Neuronal stem cell (in vitro differentiated cells): ENCODE data around the gene DGKD.

ENCODE experiments used
- DNase-seq: peaks from one replicate; pipeline ENCODE4 v3.0.0-alpha.2; 2013; ENCODE audit warnings: low spot score
- H2AFZ ChIP-seq: one replicate; pipeline ENCODE4 v1.6.1; 2013; ENCODE audit warnings: mild to moderate bottlenecking, low read length, inconsistent platforms
- H2AK5ac ChIP-seq: 2 replicates; pipeline ENCODE4 v1.6.1; 2013; ENCODE audit warnings: low read depth, mild to moderate bottlenecking, inconsistent platforms, low read length, moderate library complexity, mixed read lengths
- H2BK120ac ChIP-seq: 2 replicates; pipeline ENCODE4 v1.6.1; 2013; ENCODE audit warnings: low read depth, mild to moderate bottlenecking, inconsistent platforms, low read length, moderate library complexity, mixed read lengths
- H2BK12ac ChIP-seq: one replicate; pipeline ENCODE4 v1.6.1; 2013; ENCODE audit warnings: low read length, inconsistent platforms
- H2BK15ac ChIP-seq: 2 replicates; pipeline ENCODE4 v1.6.1; 2013; ENCODE audit warnings: mild to moderate bottlenecking, low read length, inconsistent platforms, mixed read lengths
- H2BK5ac ChIP-seq: one replicate; pipeline ENCODE4 v1.6.1; 2013; ENCODE audit warnings: inconsistent platforms, mild to moderate bottlenecking, low read length, moderate library complexity
- H3K14ac ChIP-seq: one replicate; pipeline ENCODE4 v1.6.1; 2013; ENCODE audit warnings: low read length, inconsistent platforms
- H3K18ac ChIP-seq: 2 replicates; pipeline ENCODE4 v1.6.1; 2013; ENCODE audit warnings: low read length, inconsistent platforms
- H3K23ac ChIP-seq: 2 replicates; pipeline ENCODE4 v1.6.1; 2013; ENCODE audit warnings: low read depth, mild to moderate bottlenecking, mixed read lengths, low read length, inconsistent platforms; ENCODE audit not compliant: poor library complexity
- H3K27ac ChIP-seq: replicated peaks from 3 replicates; pipeline ENCODE4 v1.5.1; 2013; ENCODE audit warnings: low read length, inconsistent platforms
- H3K27me3 ChIP-seq, 3 experiments: 2 replicates each; pipeline ENCODE4 v1.6.1; 2013; ENCODE audit warnings: low read length in 3 of 3, mild to moderate bottlenecking in 2 of 3, inconsistent platforms in 1 of 3, low read depth in 1 of 3, mixed read lengths in 1 of 3, moderate library complexity in 1 of 3; ENCODE audit not compliant: control insufficient read depth in 3 of 3, insufficient read depth in 3 of 3
- H3K36me3 ChIP-seq, 2 donors: replicated peaks in 1 of 2; 2 replicates each; pipeline ENCODE4 v1.6.1; 2013; ENCODE audit warnings: low read length in 2 of 2; ENCODE audit not compliant: control insufficient read depth in 2 of 2, insufficient read depth in 2 of 2
- H3K4ac ChIP-seq: 2 replicates; pipeline ENCODE4 v1.6.1; 2013; ENCODE audit warnings: inconsistent platforms, mild to moderate bottlenecking, low read length, moderate library complexity
- H3K4me1 ChIP-seq, 2 donors: 1 replicate in 1 of 2; 2 replicates in 1 of 2; pipeline ENCODE4 v1.6.1; 2013; ENCODE audit warnings: low read length in 2 of 2, low read depth in 1 of 2; ENCODE audit not compliant: control insufficient read depth in 2 of 2, insufficient read depth in 1 of 2
- H3K4me2 ChIP-seq: one replicate; pipeline ENCODE4 v1.6.1; 2013; ENCODE audit warnings: mild to moderate bottlenecking, low read length, inconsistent platforms; ENCODE audit not compliant: insufficient read depth, poor library complexity, severe bottlenecking
- H3K4me3 ChIP-seq, 2 donors: 2 replicates each; pipeline ENCODE4 v1.5.1; 2013; ENCODE audit warnings: low read length in 2 of 2, mild to moderate bottlenecking in 2 of 2, inconsistent platforms in 1 of 2, moderate library complexity in 1 of 2
- H3K79me1 ChIP-seq: one replicate; pipeline ENCODE4 v1.6.1; 2013; ENCODE audit warnings: low read depth, mild to moderate bottlenecking, inconsistent platforms, low read length, moderate library complexity
- H3K9ac ChIP-seq: one replicate; pipeline ENCODE4 v1.6.1; 2013; ENCODE audit warnings: mild to moderate bottlenecking, low read depth, low read length, inconsistent platforms; ENCODE audit not compliant: poor library complexity
- H3K9me3 ChIP-seq, 2 donors: replicated peaks in 1 of 2; 2 replicates each; pipeline versions ENCODE3 to v1.6.1; 2013; ENCODE audit warnings: low read length in 2 of 2, mild to moderate bottlenecking in 2 of 2, inconsistent platforms in 1 of 2, low read depth in 1 of 2, mixed read lengths in 1 of 2, moderate library complexity in 1 of 2; ENCODE audit not compliant: control insufficient read depth in 2 of 2, insufficient read depth in 1 of 2
- H4K8ac ChIP-seq: one replicate; pipeline ENCODE4 v1.6.1; 2013; ENCODE audit warnings: low read depth, mild to moderate bottlenecking, inconsistent platforms, low read length, moderate library complexity
- H4K91ac ChIP-seq: one replicate; pipeline ENCODE4 v1.6.1; 2013; ENCODE audit warnings: low read length, low read depth, mild to moderate bottlenecking, inconsistent platforms; ENCODE audit not compliant: poor library complexity
- WGBS, 2 donors: extraction: QIAGEN DNeasy Blood & Tissue Kit; methylation state at CpG; one replicate each; pipeline ENCODE4 v1.1.7; 2013; ENCODE audit warnings: missing lambda C conversion rate in 2 of 2, mixed read lengths in 1 of 2; ENCODE audit not compliant: insufficient read length in 2 of 2, insufficient replicate concordance in 1 of 2; ENCODE audit errors: extremely low coverage in 2 of 2; 5-methylcytosine and 5-hydroxymethylcytosine counted together

The DGKD gene

DNA sequence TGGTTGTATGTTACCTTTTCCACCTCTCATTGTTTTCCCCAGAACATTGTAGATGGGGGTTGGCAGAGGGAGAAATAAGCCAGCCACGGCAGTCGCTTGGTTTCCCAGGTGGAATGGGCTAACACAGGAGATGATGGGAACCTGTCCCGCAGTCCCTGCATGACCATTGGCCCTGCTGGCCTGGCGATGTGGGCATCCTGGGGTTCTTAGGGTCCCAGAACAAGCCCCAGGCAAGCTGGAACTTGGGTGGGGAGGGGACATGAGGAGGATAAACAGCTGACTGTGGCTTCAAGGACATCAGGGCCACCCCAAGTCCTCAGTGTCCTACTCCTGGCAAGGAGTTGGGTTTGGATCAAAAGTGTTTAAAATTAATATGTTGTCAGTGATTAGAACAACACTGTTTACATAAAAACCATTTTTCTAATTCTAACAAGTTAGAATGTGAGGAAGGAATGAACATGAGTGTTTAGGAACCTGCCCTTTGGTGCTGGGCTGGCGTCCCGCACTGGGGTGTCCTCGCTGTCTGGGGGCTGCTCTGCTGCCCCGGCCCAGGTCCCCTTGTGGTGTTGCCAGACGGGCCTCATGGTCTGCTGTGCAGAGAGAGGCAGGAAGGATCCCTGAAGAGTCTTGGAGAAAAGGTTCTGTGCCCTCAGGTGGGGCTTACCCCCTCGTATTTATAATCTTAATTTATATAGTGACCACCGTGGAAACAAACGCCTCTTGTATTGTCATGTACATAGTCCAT, 117.2 kb downstream of the DGKD start:
- H2AK5ac ChIP-seq = peak overlapping the region; percentile 63
- H3K18ac ChIP-seq = no peak overlapping the region
- H3K4me1 ChIP-seq = peaks cover 0 to 1% of the 10 kb centered on the region in 2 donors
- H3K79me1 ChIP-seq = peaks cover 2% of the 10 kb centered on the region
- peaks cover 0 to 3% of the 10 kb centered on the region in 2 donors for H3K9me3 ChIP-seq
- H3K4ac ChIP-seq = no peak overlapping the region
- DNase-seq = no peak
- no peak overlapping the region for H4K8ac ChIP-seq
- no peak overlapping the region for H3K27ac ChIP-seq
- no peak overlapping the region for H3K9ac ChIP-seq
- H3K14ac ChIP-seq = no peak overlapping the region
- H3K27me3 ChIP-seq = no peaks in the 10 kb centered on the region
- no peak overlapping the region for H4K91ac ChIP-seq
- H3K4me2 ChIP-seq = no peak overlapping the region
- no peak overlapping the region for H3K23ac ChIP-seq
- no peak overlapping the region for H2BK5ac ChIP-seq
- H3K36me3 ChIP-seq = peaks cover 18 to 47% of the 10 kb centered on the region in 2 donors
- no peak overlapping the region for H2BK120ac ChIP-seq
- no peak overlapping the region for H2BK12ac ChIP-seq
- WGBS, 2 donors = no CpG with 5 or more reads among the region's 12 CpGs
- no peak overlapping the region for H2BK15ac ChIP-seq
- H3K4me3 ChIP-seq = no peak overlapping the region
- no peak overlapping the region for H2AFZ ChIP-seq

DNA sequence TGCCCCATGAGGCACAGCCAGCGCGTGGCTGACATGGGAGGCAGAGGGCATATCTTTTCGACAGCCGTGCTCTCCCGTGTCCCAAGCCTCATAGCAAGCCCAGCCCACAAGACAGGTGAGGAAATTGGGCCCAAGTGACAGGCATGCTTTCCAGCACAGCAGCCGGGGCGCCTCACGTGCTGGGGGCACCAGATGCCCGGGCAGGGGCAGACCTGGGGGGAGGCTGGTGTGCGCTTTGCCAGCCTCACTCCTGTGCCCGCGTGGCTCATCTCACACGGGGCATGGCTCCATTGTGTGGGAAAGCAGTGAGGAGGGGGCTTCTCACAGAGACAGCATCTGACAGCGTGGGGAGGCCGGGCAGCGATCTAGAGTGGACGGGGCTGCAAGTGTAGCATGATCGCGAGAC, 119.1 kb downstream of the DGKD start:
- Histone ChIP-seq H3K27ac (no peak overlapping the region), H3K18ac (peak overlapping the region; percentile 38), H3K23ac (no peak overlapping the region), H2BK12ac (no peak overlapping the region), H2BK5ac (no peak overlapping the region), H3K4me1 (peaks cover 0 to 1% of the 10 kb centered on the region in 2 donors), H3K4me3 (no peak overlapping the region), H3K27me3 (no peaks in the 10 kb centered on the region), H3K79me1 (peaks cover 2% of the 10 kb centered on the region), H2AK5ac (no peak overlapping the region), H2AFZ (no peak overlapping the region), H3K36me3 (peaks cover 11 to 33% of the 10 kb centered on the region in 2 donors), H4K91ac (no peak overlapping the region), H2BK15ac (no peak overlapping the region), H3K4ac (no peak overlapping the region), H4K8ac (no peak overlapping the region), H2BK120ac (no peak overlapping the region), H3K4me2 (no peak overlapping the region), H3K14ac (no peak overlapping the region), H3K9ac (no peak overlapping the region), H3K9me3 (no peaks in the 10 kb centered on the region)
- no CpG with 5 or more reads among the region's 19 CpGs for WGBS, 2 donors
- no peak for DNase-seq

DNA sequence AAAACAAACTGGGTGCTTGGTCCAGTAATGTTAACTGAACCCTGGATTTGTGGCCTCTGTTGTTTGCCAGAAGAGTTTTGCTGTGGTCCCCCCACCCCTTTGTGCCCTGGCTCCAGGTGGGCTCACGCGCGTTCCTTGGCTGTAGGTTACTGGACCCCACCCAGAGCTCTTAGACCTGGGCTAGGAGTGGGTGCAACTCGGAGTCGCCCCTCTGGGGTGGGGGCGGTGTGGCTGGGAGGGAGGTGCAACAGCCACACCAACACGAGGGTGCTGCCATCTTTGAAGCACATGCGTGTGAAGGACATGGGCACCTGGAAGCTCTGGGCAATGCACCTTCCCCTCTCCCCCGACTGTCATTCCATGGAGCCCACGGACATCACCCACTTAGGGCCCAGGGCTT, 119.6 kb downstream of the DGKD start:
- H3K4me3 ChIP-seq = no peak overlapping the region
- no peak overlapping the region for H2AK5ac ChIP-seq
- peak overlapping the region; percentile 7 for H2BK12ac ChIP-seq
- H2AFZ ChIP-seq = no peak overlapping the region
- no peaks in the 10 kb centered on the region for H3K27me3 ChIP-seq
- no peak overlapping the region for H3K9ac ChIP-seq
- DNase-seq = no peak
- no peak overlapping the region for H4K91ac ChIP-seq
- no peak overlapping the region for H3K18ac ChIP-seq
- H3K79me1 ChIP-seq = peaks cover 2% of the 10 kb centered on the region
- no peak overlapping the region for H3K4me2 ChIP-seq
- H3K4ac ChIP-seq = no peak overlapping the region
- H2BK5ac ChIP-seq = no peak overlapping the region
- H3K9me3 ChIP-seq = no peaks in the 10 kb centered on the region
- H4K8ac ChIP-seq = no peak overlapping the region
- no peak overlapping the region for H3K23ac ChIP-seq
- no peak overlapping the region for H2BK120ac ChIP-seq
- H2BK15ac ChIP-seq = no peak overlapping the region
- peak overlapping the region; percentile 75 for H3K14ac ChIP-seq
- H3K27ac ChIP-seq = no peak overlapping the region
- H3K36me3 ChIP-seq = peaks cover 10 to 28% of the 10 kb centered on the region in 2 donors
- peaks cover 0 to 1% of the 10 kb centered on the region in 2 donors for H3K4me1 ChIP-seq
- WGBS, 2 donors = no CpG with 5 or more reads among the region's 10 CpGs

DNA sequence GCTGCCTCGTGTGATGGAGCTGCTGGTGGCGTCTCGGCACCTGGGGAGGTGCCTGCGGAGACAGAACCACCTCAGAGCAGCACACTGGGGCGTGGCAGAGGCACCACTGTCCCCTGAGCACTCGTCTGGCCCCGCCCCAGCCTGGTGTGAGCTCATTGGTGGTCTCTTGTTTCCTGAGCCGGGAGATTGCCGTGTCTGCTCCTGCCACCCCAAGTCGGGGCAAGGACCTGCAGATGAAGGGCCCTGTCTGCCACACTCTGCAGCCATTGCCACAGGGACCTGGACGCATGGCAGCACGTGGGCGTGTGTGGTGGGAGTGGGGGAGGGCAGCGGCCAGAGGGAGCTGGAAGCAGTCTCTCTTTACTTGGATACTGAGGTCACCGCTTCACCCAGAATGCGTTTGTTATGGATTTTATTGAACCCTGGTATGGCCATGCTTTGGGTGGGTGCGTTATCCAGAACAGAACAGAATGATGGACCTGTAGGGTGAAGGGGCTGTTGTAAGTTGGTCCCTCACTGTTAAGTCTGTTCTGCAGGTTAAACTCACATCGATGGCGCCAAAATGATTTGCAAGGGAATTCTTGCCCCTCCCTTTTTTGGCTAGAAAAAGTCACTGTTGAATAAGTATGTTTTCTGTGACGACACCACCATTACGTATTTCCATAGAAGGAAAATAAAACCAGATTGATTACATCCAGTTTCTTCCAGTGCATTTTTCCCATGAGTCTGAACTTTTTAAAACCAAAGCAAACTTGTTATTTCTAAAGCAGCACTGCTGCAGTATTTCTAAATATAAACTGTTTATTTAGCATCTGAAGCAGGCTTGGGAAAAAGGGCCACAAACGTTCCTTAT, 120.2 kb downstream of the DGKD start:
- H3K18ac ChIP-seq = peak overlapping the region; percentile 77
- H4K91ac ChIP-seq = no peak overlapping the region
- H3K4me2 ChIP-seq = no peak overlapping the region
- no CpG with 5 or more reads among the region's 22 CpGs for WGBS, 2 donors
- peaks cover 7 to 22% of the 10 kb centered on the region in 2 donors for H3K36me3 ChIP-seq
- H2AFZ ChIP-seq = no peak overlapping the region
- H3K27ac ChIP-seq = no peak overlapping the region
- H3K23ac ChIP-seq = peak overlapping the region; percentile 82
- no peaks in the 10 kb centered on the region for H3K27me3 ChIP-seq
- H2BK5ac ChIP-seq = no peak overlapping the region
- H2AK5ac ChIP-seq = no peak overlapping the region
- no peak overlapping the region for H4K8ac ChIP-seq
- peak overlapping the region; percentile 75 for H3K14ac ChIP-seq
- no peak for DNase-seq
- peak overlapping the region; percentile 44 for H3K4ac ChIP-seq
- no peak overlapping the region for H3K9ac ChIP-seq
- peaks cover 2% of the 10 kb centered on the region for H3K79me1 ChIP-seq
- H2BK120ac ChIP-seq = no peak overlapping the region
- no peak overlapping the region for H2BK15ac ChIP-seq
- H3K9me3 ChIP-seq = no peaks in the 10 kb centered on the region
- H3K4me1 ChIP-seq = peaks cover 0 to 1% of the 10 kb centered on the region in 2 donors
- no peak overlapping the region for H3K4me3 ChIP-seq
- peak overlapping the region; percentile 7 for H2BK12ac ChIP-seq
